Heart right ventricle (tissue), 16 donors: ENCODE measurements around the gene OR8I2. TPM values are rescaled to one million over a fixed set of nuclear protein-coding genes. Genes with fewer than 3 reads are reported as not detected.
"Not testable (repeated sequence)": the region's sequence is repeated elsewhere in the genome, so short reads cannot be mapped to it uniquely, and the experiment has no call there.

ENCODE experiments used
- ATAC-seq, 8 donors: fragments of 200-7000 bp; cut with Tn5 transposase; one replicate each; pipeline ENCODE4 v1.9.1; 2020; ENCODE audit warnings: mild to moderate bottlenecking in 8 of 8, moderate library complexity in 8 of 8, moderate number of reproducible peaks in 1 of 8
- DNase-seq, 2 donors: peaks; one replicate each; pipeline ENCODE4 v3.0.0-alpha.2; 2020
- H3K27ac ChIP-seq, 10 donors: fragments of 200-600 bp; sonication (generic) in 2 of 10; one replicate each; pipeline versions ENCODE4 v1.5.0 to v1.8.0; 2020 to 2022; ENCODE audit warnings: mild to moderate bottlenecking in 3 of 10
- H3K27me3 ChIP-seq, 7 donors: fragments of 200-600 bp; one replicate each; pipeline ENCODE4 v1.8.0; 2021 to 2022; ENCODE audit warnings: mild to moderate bottlenecking in 2 of 7
- H3K36me3 ChIP-seq, 9 donors: fragments of 200-600 bp; sonication (generic) in 1 of 9; one replicate each; pipeline versions ENCODE4 v1.5.0 to v1.8.0; 2020 to 2022; ENCODE audit warnings: mild to moderate bottlenecking in 2 of 9
- H3K4me1 ChIP-seq, 9 donors: fragments of 200-600 bp; sonication (generic) in 1 of 9; one replicate each; pipeline versions ENCODE4 v1.5.0 to v1.8.0; 2020 to 2022; ENCODE audit warnings: mild to moderate bottlenecking in 4 of 9
- H3K4me3 ChIP-seq, 10 donors: fragments of 200-600 bp; sonication (generic) in 2 of 10; one replicate each; pipeline versions ENCODE4 v1.5.0 to v1.8.0; 2020 to 2022; ENCODE audit warnings: mild to moderate bottlenecking in 7 of 10, moderate library complexity in 2 of 10
- H3K9me3 ChIP-seq, 11 donors: fragments of 200-600 bp in 10 of 11; sonication (generic) in 2 of 11; one replicate each; pipeline versions ENCODE4 v1.5.0 to v1.8.0; 2013 to 2022; ENCODE audit warnings: mild to moderate bottlenecking in 2 of 11, control low read depth in 1 of 11, moderate library complexity in 1 of 11
- CTCF ChIP-seq, 9 donors: fragments of 200-600 bp; sonication (generic) in 2 of 9; IDR thresholded peaks; one replicate each; pipeline versions ENCODE4 v1.5.0 to v1.8.0; 2021 to 2022; ENCODE audit warnings: antibody characterized with exemption in 9 of 9, mild to moderate bottlenecking in 5 of 9, moderate library complexity in 1 of 9
- WGBS, 2 donors: extraction: QIAGEN DNeasy Blood & Tissue Kit; methylation state at CpG; one replicate each; pipeline ENCODE4 v1.1.7; 2013; ENCODE audit warnings: inconsistent platforms in 1 of 2; 5-methylcytosine and 5-hydroxymethylcytosine counted together
- intact Hi-C, 10 donors: fragments of 100-400 bp; cut with DNase I; formaldehyde crosslinking; loops; one replicate each; pipeline versions ENCODE4 v1.11.1 to v1.14.2; 2022
- long read RNA-seq, 3 donors: library from polyadenylated mRNA; unstranded; transcript quantifications; one replicate each; pipeline ENCODE4 v2.0.0, GENCODE V29; 2020 to 2021
- polyA plus RNA-seq, 2 donors: library from polyadenylated mRNA; stranded (reverse); fragments of 200-250 nt; gene quantifications; one replicate each; pipeline ENCODE4 v1.2.3, GENCODE V29; 2013
- total RNA-seq, 10 donors: library from RNA; stranded (reverse); fragmentation: NEBNext Ultra II Directional in 3 of 10; extraction: Animal tissue kit (Norgen Biotek cat#: 25700) in 3 of 10; gene quantifications; one replicate each; pipeline versions ENCODE4 v1.2.1 to v1.2.4, GENCODE V29; 2021 to 2023
- donor health status: Arrhythmogenic right ventricular cardiomyopathy.
- donor health status: ischemic (EF 13 %, LVEDD 7.1; RV severe dilation, severe dysfunction).
- donor health status: healthy with polysubstance abuse.
- donor health status: DM: no; HTN: yes; CAD: no.
- donor health status: DM: no; HTN: no; CAD: no.
- donor health status: ischemic (EF 25% LVEDD 6.9; RV normal size, moderate dysfunction).
- donor health status: ischemic (EF 25% LVEDD 5.7; RV mildly dilated, moderate dysfunction).
- donor health status: healthy.
- donor health status: DM: yes; HTN: yes; CAD: no.
- donor health status: Ischemic cardiomyopathy.
- donor health status: ischemic (EF 35%, LVEDD 5.7; RV mildly dilated, moderate dysfunction).
- donor health status: nonischemic (EF 11% LVEDD 7.7; RV severe dilation, severe dysfunction).
- donor health status: DM: yes; HTN: yes; CAD: no.
- donor health status: PGD.
- donor health status: ischemic (EF 29% LVEDD 5.4; RV normal size, mild dysfunction).
- donor health status: nonischemic (EF 23%, LVEDD 6.1; RV moderate dilation, normal function).

OR8I2 gene
- not detected for total RNA-seq
- not detected for polyA plus RNA-seq
- long read RNA-seq, donor 1 = 0 reads
- long read RNA-seq, donor 2 = 0 reads
- long read RNA-seq, donor 3 = 0 reads

GRCh38 chr11:56093008-56093407 is at the start of gene OR8I2:
TSS of gene OR8I2 (plus strand) at chr11:56093308. CDS start at chr11:56093308, 0 bp downstream.
- intact Hi-C loops = no loop called here
- H3K27me3 ChIP-seq = no peaks in the 10 kb centered on the region
- peaks cover 0 to 12% (median 0%) of the 10 kb centered on the region in 11 donors for H3K9me3 ChIP-seq
- no peaks in the 10 kb centered on the region for H3K36me3 ChIP-seq
- no peak for DNase-seq
- no peak within 1 kb of the TSS for H3K4me3 ChIP-seq
- 57 to 81% methylated on average over 3 of the region's 3 CpGs for WGBS, 2 donors
- no peak for TF ChIP-seq CTCF (IDR thresholded peaks at IDR 0.05)
- H3K27ac ChIP-seq = no peak within 1 kb of the TSS
- no peaks in the 10 kb centered on the region for H3K4me1 ChIP-seq
- ATAC-seq = no peak

- ATAC-seq = no peak
- WGBS, 2 donors = 53 to 64% methylated on average over 1 of the region's 1 CpG
Observed at GRCh38 chr11:56045538-56045937, 47.6 kb upstream of the OR8I2 start.

GRCh38 chr11:56048480-56048879 is 44.6 kb upstream of the OR8I2 start:
- Histone ChIP-seq H3K36me3 (no peaks in the 10 kb centered on the region), H3K9me3 (peaks cover 0 to 4% (median 0%) of the 10 kb centered on the region in 11 donors), H3K27me3 (no peaks in the 10 kb centered on the region), H3K27ac (no peak overlapping the region), H3K4me1 (no peaks in the 10 kb centered on the region), H3K4me3 (no peak overlapping the region)
- intact Hi-C loops = no loop called here
- DNase-seq (no peak), ATAC-seq (no peak)
- TF ChIP-seq CTCF (IDR thresholded peaks at IDR 0.05) = no peak
- 60 to 62% methylated on average over 4 of the region's 4 CpGs for WGBS, 2 donors

More at GRCh38 chr11:56045538-56045937, 47.6 kb upstream of the OR8I2 start:
- no peak for DNase-seq
- H3K9me3 ChIP-seq = peaks cover 0 to 23% (median 0%) of the 10 kb centered on the region in 11 donors
- no peaks in the 10 kb centered on the region for H3K36me3 ChIP-seq
- intact Hi-C loops = no loop called here
- no peak overlapping the region for H3K4me3 ChIP-seq
- H3K4me1 ChIP-seq = no peaks in the 10 kb centered on the region
- no peak overlapping the region for H3K27ac ChIP-seq
- no peaks in the 10 kb centered on the region for H3K27me3 ChIP-seq
- TF ChIP-seq CTCF (IDR thresholded peaks at IDR 0.05) = no peak

- H3K4me3 ChIP-seq = no peak overlapping the region
- H3K4me1 ChIP-seq = no peaks in the 10 kb centered on the region
- intact Hi-C loops = no loop called here
- H3K36me3 ChIP-seq = no peaks in the 10 kb centered on the region
- DNase-seq (no peak), ATAC-seq (no peak)
- peaks cover 0 to 3% (median 0%) of the 10 kb centered on the region in 11 donors for H3K9me3 ChIP-seq
- TF ChIP-seq CTCF (IDR thresholded peaks at IDR 0.05) = no peak
- no peaks in the 10 kb centered on the region for H3K27me3 ChIP-seq
- 54 to 62% methylated on average over 2 of the region's 2 CpGs for WGBS, 2 donors
- no peak overlapping the region for H3K27ac ChIP-seq
Observed at GRCh38 chr11:56049487-56049886, 43.6 kb upstream of the OR8I2 start.

GRCh38 chr11:56056366-56056765 is 36.7 kb upstream of the OR8I2 start:
- DNase-seq, H3K27me3 ChIP-seq, intact Hi-C loops, H3K36me3 ChIP-seq, ATAC-seq, H3K27ac ChIP-seq, H3K4me3 ChIP-seq, H3K4me1 ChIP-seq: not testable (repeated sequence)
- 27 to 34% methylated on average over 4 of the region's 4 CpGs for WGBS, 2 donors
- H3K9me3 ChIP-seq = peaks cover 0 to 16% (median 0%) of the 10 kb centered on the region in 11 donors

- intact Hi-C loops, ATAC-seq: not testable (repeated sequence)
- WGBS, 2 donors = 9 to 14% methylated on average over 7 of the region's 7 CpGs
Observed at GRCh38 chr11:56057661-56058237, 35.4 kb upstream of the OR8I2 start.

GRCh38 chr11:56058260-56058780 is 34.8 kb upstream of the OR8I2 start:
- H3K4me3 ChIP-seq, DNase-seq, H3K4me1 ChIP-seq, ATAC-seq, H3K27me3 ChIP-seq, H3K36me3 ChIP-seq, intact Hi-C loops, H3K27ac ChIP-seq: not testable (repeated sequence)
- WGBS, 2 donors = 65 to 83% methylated on average over 7 of the region's 7 CpGs
- H3K9me3 ChIP-seq = peaks cover 0 to 16% (median 0%) of the 10 kb centered on the region in 11 donors

More at GRCh38 chr11:56057661-56058237, 35.4 kb upstream of the OR8I2 start:
- H3K36me3 ChIP-seq, H3K4me1 ChIP-seq, H3K27me3 ChIP-seq, H3K27ac ChIP-seq, H3K4me3 ChIP-seq, DNase-seq: not testable (repeated sequence)
- peaks cover 0 to 16% (median 0%) of the 10 kb centered on the region in 11 donors for H3K9me3 ChIP-seq
